ENCODE data around the gene LAMA5. TPM values are rescaled to one million over a fixed set of nuclear protein-coding genes. Genes with fewer than 3 reads are reported as not detected.

LAMA5 gene
- total RNA-seq, 2 experiments from 2014 or later: 0.30 to 1.0 TPM

GRCh38 chr20:62337558-62338293 lies 29.4 kb downstream of the LAMA5 start:
- POLR2A ChIA-PET: no interaction called here
- CTCF ChIA-PET: interaction anchor here (0.7 kb wide), 1 partner anchor 442 kb away, joined by 3 read pairs; no protein-coding TSS in a partner anchor

GRCh38 chr20:62336775-62337557 lies 30.1 kb downstream of the LAMA5 start:
- ChIA-PET POLR2A (no interaction called here), CTCF (interaction anchor here (0.7 kb wide), 1 partner anchor 442 kb away, joined by 3 read pairs; no protein-coding TSS in a partner anchor)

GRCh38 chr20:62336329-62336728 lies 30.8 kb downstream of the LAMA5 start:
- POLR2A ChIA-PET: no interaction called here
- CTCF ChIA-PET: no interaction called here

DNA sequence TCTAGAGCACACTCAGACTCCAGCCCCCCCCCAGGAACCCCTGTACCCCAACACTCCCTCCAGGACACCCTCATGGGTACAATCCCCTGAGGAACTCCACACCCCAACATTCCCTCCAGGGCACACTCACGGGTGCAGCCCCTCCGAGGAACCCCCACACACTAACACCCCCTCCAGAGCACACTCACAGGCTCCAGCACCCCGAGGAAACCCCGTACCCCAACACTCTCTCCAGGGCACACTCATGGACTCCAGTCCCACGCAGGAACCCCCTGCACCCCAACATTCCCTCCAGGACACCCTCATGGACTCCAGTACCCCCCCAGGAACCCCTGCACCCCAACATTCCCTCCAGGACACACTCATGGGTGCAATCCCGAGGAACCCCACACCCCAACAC lies 31.6 kb downstream of the LAMA5 start:
- ChIA-PET CTCF (no interaction called here), POLR2A (no interaction called here)

- CTCF ChIA-PET: no interaction called here
- POLR2A ChIA-PET: no interaction called here
Observed at GRCh38 chr20:62334881-62335280, 32.2 kb downstream of the LAMA5 start.

GRCh38 chr20:62333820-62334595 lies 33.1 kb downstream of the LAMA5 start:
- ChIA-PET CTCF (no interaction called here), POLR2A (no interaction called here)

DNA sequence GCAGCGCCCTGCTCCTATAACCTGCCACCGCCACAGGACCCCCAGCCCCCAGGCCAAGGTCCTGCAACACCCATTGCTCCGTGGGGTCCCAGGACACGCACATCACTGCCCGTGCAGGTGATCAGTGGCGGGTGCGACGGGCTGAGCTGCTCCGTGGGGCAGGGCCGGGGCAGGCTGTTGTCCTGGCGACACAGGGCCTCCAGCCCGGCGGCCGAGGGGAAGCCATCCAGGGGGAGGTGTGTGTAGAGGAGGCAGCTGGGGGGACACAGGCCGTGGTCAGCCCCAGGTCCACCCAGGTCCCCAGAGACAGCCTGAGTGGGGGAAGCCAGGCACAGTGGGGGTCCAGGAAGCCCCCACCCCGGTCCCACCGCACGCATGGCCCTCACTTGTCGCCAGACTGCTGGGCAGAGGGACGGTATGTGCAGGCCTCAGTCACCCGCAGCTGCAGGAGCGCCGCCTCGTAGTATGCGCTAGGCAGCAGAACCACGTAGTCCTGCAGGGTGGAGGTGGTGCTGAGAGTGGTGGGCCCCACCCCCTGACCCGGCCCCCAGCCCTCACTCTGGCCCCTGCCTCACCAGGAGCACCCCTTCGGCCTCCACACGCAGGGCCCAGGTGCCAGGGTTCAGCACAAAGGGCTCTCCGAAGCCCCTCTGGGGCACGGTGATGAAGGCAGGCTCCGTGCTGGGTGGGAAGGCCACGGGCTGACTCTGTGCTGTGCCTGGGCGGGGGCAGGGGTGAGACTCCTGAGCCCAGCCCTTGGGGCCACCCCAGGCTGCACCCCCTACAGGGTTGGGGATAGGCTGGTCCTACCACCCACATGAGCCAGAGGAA lies 33.9 kb downstream of the LAMA5 start:
- POLR2A ChIA-PET: no interaction called here
- CTCF ChIA-PET: no interaction called here

GRCh38 chr20:62332421-62332820 lies 34.7 kb downstream of the LAMA5 start:
- ChIA-PET POLR2A (no interaction called here), CTCF (no interaction called here)

DNA sequence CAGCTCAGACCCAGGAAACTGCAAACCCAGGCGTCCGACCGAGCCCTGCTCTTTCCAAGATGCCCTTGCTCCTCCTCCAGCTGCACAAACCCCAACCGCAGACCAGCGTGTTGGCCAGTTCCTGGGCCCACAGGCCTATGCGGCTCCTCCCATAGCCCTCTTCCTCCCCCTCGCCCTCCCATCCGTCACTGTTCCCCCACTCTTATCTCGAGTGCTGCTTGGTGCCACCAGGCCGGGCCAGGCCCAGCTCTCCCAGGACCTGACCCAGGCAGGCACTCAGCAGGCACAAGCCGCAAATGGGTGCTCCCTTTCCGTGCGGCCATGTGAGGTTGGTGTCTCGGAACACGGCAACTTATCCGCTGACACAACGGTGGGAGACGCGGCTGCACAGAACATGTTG lies 35.8 kb downstream of the LAMA5 start:
- POLR2A ChIA-PET: no interaction called here

DNA sequence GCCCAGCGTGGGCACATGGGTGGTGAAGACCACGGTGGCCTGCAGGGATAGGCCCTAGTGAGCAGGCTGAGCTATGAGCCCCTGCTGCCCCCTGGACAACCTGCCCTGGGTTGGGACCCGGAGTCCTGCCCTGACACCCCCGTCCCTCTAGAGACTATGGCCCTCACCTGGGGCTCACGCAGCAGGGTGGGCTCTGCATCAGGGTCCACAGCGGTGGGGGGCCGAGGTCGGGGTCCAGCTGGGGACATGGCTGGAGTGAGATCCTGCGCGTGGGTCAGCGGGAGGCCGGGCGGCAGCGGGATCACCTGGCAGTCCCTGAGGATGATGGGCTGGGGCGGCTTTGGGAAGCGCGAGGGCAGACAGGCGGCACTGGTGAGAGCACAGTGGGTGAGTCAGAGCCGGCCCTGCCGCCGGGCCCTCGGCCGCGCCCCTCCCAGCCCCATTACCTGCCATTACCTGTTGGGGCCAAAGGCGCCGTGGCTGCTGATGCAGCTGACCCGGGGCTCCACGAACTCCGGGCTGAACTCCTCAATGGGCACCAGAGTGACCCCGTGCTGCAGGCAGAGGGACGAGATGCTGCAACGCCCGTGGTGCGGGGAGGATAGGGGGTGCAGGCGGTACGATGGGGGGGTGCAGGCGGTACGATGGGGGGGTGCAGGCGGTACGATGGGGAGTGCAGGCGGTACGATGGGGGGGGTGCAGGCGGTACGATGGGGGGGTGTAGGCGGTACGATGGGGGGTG lies 36.4 kb downstream of the LAMA5 start:
- CTCF ChIA-PET: no interaction called here
- POLR2A ChIA-PET: no interaction called here

More for the DNA sequence above, 35.8 kb downstream of the LAMA5 start:
- CTCF ChIA-PET: no interaction called here

DNA sequence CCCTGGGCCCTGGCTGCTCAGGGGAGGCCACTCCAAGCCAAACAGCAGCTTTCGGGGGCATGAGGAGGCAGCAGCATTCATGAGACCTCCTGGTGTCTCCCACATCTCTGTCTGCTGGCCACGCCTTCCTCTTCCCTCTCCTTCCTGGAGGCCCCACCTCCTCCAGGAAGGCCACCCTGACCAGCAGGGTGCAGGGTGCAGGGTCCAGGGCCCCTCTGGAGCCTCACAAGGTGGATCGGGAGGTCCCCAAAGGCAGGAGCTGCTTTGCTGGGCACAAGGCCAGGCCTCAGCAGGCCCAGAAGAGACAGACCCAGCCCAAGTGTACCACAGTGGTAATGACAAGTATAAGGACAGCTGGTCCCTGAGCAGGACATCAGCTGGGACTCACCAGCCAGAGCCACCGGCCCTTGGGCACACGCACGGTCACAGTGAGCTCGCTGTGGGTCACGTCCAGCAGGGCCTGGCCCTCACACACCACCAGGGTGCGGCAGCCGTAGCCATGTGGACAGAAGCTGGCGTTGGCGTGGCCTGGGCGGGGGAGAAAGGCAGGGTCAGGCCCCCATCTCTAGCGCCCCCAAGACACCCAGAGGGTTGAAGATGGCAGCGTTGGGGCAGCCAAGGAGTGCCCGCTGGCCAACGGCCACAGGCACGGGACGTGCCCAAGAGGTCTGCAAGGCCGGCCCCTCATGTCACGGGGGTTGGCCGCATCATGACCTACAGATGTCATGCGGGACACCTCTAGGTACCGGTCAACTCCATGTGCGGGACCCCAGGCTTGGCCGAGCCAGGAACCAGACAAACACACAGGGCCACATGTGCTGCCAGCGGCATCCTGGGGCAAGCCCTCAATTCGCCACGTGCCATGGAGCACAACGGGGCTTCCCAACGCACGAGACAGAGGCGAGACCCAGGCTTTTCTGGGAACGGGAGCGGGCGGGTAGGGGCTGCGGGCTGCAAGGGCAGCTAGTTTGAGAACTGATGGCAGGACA lies 37.4 kb downstream of the LAMA5 start:
- CTCF ChIA-PET: no interaction called here

GRCh38 chr20:62328684-62329388 lies 38.3 kb downstream of the LAMA5 start:
- CTCF ChIA-PET: no interaction called here
- POLR2A ChIA-PET: no interaction called here

More for the DNA sequence above, 37.4 kb downstream of the LAMA5 start:
- POLR2A ChIA-PET: no interaction called here

DNA sequence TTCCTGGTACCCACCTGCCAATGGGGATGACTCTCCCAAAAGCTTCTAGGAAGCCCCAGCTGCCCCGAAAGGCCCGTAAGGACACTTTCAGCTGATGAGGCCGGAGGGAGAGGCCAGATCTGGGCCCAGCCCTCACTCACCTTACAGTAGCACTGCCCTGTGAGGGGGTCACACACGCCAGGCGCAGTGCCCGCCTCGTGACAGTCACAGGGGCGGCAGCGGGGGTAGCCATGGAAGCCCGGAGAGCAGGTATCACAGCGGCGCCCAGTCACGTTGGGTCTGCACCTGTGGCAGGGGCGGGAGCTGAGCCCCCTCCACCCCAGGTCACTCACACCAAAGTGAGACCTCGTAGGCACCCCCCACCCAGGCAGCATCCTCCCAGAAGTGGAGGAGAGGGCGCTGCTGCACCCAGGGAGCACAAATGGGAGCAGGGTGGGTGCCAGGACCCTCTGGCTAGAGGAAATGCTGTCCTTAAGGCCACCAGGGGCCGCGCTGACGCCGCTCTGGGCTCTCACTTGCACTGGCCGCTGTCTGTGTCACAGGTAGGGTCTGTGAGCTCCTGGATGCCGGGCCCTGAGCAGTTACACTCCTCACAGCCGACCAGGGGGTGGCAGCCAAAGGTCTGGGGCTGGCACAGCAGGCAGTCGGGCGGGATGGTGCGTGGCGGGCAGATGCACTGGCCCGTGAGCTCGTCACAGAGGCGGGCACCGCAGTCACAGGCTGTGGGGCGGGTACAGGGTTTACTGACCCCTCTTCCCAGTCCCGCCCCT lies 39.2 kb downstream of the LAMA5 start:
- ChIA-PET POLR2A (no interaction called here), CTCF (no interaction called here)

DNA sequence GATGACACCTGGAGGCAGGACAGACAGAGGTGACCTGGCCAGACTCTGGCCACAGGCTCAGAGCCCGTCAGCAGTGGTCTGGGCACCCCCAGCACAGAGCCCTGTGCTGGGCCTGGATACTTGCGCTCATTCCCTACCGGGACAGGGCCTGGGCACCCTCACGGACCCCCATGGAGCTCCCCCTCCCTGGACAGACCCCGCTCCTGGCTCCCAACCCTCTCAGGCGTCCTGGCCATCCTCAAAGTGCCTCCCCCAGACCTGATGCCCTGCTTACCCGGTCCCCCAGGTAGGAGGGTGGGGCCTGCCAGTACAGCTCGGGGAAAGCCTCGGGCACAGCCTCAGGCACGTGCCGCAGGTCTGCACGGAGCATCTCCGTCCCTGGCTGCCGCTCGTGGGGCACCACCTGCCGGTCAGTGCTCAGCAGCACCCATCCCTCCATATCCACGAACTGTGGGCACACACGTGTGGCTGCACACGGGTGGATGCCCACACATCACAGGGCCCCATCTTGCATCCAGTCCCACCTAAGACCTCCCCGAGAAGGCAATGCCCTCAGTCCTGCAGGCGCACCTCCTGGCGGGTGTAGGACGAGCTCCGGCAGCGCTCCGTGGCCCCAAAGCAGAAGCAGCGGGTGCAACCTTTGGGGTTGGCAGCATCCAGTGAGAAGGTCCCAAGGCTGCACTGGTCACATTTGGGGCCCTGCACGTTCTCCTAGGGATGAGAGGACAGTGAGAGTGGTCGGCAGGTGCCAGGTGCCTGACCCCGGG lies 40.0 kb downstream of the LAMA5 start:
- ChIA-PET POLR2A (no interaction called here), CTCF (no interaction called here)

- ChIA-PET CTCF (no interaction called here), POLR2A (no interaction called here)
Observed at GRCh38 chr20:62326559-62326958, 40.6 kb downstream of the LAMA5 start.

Measured in activated CD8-positive, alpha-beta memory T cell treated with anti-CD3 and anti-CD28 coated beads for 36 hours (primary cell).